ENCODE results near the gene AGMO. TPM values are rescaled to one million over a fixed set of nuclear protein-coding genes. Genes with fewer than 3 reads are reported as not detected.

AGMO gene
- total RNA-seq, 1 donor from 2014 or later: under 0.01 TPM

GRCh38 chr7:15174485-15174884 lies 387.3 kb downstream of the AGMO start:
- FAIRE-seq (no peak), DNase-seq (ENCODE audit: low spot score in 2 of 2) (no peak)

DNA sequence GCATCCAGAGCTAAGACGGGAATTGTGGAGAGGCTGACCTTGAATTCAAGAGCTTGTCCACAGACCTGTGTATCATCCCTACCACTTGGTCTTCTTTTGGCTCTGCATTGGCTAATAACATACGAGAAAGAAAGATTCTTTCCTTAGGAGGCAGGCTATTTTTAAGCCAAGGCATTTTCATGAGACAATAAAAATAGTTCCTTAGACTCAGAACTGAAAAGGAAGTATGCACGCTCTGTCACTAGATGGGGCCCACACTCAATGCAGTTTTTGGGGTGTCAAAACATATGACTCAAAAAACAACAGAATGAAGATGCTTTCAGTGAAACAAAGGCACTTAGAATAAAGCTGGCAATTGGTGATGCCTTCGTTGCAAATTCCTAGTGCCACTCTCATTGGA lies 393.3 kb downstream of the AGMO start:
- peak in 1 of 2 donors; percentile 2 for DNase-seq (ENCODE audit: low spot score in 2 of 2)
- no peak for FAIRE-seq

DNA sequence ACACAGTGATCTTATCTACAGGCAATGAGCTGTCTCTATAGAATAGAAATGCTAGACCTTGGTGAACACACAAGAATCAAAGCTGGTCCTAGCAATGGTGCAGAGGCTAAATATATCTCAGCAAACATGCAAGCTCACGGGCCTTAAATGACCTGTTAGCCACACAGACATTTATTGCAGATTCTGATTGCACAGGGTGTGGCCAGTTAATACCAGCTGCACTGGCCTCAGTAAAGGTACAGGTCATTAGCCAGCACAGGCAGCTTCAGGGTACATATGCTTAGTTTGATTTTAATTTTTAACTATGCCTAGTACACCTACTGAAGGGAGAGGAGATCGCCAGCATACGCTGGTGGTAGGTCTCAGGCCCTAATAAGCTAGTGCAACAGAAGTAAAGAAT lies 393.9 kb downstream of the AGMO start:
- no peak for FAIRE-seq
- DNase-seq (ENCODE audit: low spot score in 2 of 2): no peak

GRCh38 chr7:15166620-15167019 lies 395.2 kb downstream of the AGMO start:
- DNase-seq (ENCODE audit: low spot score in 2 of 2) (no peak), FAIRE-seq (no peak)

- DNase-seq (ENCODE audit: low spot score in 2 of 2) (no peak), FAIRE-seq (no peak)
Measured at GRCh38 chr7:15159261-15159660, 402.6 kb downstream of the AGMO start.

GRCh38 chr7:15158141-15158810 lies 403.5 kb downstream of the AGMO start:
- FAIRE-seq (no peak), DNase-seq (ENCODE audit: low spot score in 2 of 2) (no peak)

Other genes with a start within 250 kb of the AGMO start
- gene MEOX2, start 124.7 kb upstream of the AGMO start, total RNA-seq: not detected

All from frontal cortex (tissue), 4 donors.